Suppressor macrophage treated with lipopolysaccharide for 1 hour (primary cell): ENCODE measurements around the gene SNN.

Experiments
- DNase-seq, 3 donors: peaks; one replicate each; pipeline ENCODE4 v3.0.0-alpha.2; 2020 to 2022

The SNN gene

GRCh38 chr16:11705311-11706025, 37.2 kb downstream of the SNN start:
- DNase-seq = no peak

DNA sequence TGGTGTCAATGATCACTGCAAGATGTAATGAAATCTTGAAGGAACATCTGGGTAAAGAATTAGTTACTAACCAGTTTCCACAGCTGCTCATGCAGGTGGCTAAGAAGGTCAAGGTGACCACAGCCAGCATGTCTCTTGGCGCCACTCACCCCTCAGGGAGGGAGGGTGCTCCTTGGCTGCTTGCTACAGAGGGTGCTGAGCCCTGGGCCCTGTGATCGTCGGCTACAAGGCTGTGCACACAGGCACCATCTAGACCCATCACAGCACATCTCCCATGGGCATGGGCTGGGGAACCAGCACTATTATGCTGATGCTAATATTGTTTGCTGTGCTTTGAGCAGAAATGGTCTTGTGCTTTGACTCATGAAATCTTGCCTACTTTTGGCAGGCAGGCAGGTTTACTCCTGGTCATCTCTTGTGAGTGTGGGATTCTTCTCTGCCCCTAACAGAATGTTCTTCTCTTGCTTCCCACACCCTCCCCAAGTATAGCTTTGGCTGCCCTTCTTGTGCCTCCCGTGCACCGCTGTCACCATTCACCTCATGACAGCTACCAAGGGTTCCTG, 38.0 kb downstream of the SNN start:
- DNase-seq = no peak

GRCh38 chr16:11707679-11708197, 39.5 kb downstream of the SNN start:
- no peak for DNase-seq

- DNase-seq = no peak
Measured at GRCh38 chr16:11708421-11708820, 40.2 kb downstream of the SNN start.

- no peak for DNase-seq
Measured at GRCh38 chr16:11711662-11712061, 43.4 kb downstream of the SNN start.

DNA sequence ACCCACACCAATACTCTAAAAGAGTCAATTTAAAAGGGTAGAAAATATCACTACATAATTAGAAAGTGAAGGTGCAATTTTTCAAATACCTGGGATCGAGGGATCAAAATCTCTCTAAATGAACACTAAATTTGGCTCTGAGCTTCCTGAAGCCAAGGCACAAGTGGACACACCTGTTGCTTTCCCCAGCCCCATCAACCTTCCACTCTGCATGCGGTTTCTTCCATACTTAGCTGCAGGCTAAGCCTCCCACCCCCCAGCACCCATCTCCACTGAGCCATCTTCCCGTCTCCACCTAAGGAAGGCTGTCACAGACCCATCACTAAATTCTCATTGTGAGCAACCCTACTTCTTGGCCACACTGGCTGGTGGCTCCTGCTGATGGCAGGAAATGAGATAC, 43.9 kb downstream of the SNN start:
- DNase-seq = no peak

DNA sequence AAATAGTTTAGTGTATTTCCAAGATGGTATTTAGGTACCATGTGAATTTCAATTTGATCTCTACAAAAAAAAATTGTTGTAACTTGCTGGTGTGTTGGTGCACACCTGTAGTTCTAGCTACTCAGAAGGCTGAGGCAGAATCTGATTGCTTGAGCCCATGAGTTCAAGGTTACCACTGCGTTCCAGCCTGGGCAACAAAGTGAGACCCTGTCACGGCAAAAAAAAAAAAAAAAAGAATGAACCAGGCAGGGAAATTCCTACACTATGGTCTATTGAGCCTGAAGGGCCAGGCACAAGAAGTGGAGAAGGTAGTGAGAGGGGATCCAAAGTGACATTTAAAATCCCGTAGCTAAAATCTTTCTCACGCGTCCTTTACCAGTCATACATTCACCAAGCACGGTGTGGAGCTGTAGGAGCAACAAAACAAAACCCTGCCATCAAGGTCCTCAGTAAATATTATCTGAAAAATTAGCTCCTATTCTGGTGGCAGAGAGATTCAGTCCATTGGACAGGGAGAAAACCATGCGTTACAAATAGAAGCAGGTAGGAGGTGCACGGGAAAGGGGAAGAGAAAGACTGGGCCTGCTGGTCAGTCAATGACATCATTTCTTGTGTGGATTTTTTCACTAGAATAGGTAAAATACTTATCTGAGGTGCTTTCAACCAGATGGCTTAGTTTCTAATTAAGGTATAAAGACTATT, 47.1 kb downstream of the SNN start:
- DNase-seq = no peak

- DNase-seq = no peak
Measured at GRCh38 chr16:11716336-11716735, 48.1 kb downstream of the SNN start.

- no peak for DNase-seq
Measured at GRCh38 chr16:11717811-11718210, 49.6 kb downstream of the SNN start.

GRCh38 chr16:11719171-11719570, 50.9 kb downstream of the SNN start:
- no peak for DNase-seq

DNA sequence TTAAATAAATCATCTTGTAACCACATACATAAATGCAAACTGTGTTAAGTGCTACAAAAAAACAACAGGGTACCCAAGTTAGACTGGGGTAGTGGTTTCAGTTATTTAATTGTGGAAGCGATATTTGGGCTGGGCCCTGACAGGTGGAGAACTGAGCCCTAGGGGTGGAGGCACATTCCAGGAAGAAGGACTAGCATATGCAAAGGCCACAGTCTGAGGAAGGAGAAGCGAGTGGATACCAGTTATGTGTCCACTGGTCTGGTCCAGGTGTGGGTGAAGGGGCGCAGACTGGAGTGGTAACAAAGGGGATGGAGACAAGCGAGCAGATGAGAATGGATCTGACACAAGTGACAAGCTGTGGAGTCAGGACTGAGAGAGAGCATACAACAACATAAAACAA, 51.5 kb downstream of the SNN start:
- no peak for DNase-seq

GRCh38 chr16:11721781-11722467, 53.7 kb downstream of the SNN start:
- DNase-seq = no peak

- no peak for DNase-seq
Measured at GRCh38 chr16:11722468-11722808, 54.2 kb downstream of the SNN start.

- DNase-seq = no peak
Measured at GRCh38 chr16:11725457-11725856, 57.2 kb downstream of the SNN start.

DNA sequence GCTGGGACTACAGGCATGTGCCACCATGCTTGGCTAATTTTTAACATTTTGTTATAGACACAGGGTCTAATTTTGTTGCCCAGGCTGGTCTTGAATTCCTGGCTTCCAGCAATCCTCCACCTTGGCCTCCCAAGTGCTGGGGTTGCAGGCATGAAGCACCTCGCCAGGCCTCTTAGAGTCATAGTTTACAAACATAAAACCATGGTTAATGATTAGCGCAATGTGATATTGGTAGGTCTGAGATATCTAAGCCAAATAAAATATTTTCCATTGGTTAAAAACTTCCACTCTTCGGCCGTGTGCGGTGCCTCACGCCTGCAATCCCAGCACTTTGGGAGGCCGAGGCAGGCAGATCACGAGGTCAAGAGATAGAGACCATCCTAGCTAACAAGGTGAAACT, 57.8 kb downstream of the SNN start:
- no peak for DNase-seq

- peak; percentile 48 to 77 (median 62) for DNase-seq
Measured at GRCh38 chr16:11727796-11728543, 59.7 kb downstream of the SNN start.
